HepG2 (cell line): ENCODE measurements around the gene SCP2.

Experiments
- ESRRA ChIP-seq: sonication (generic); formaldehyde crosslinking; IDR thresholded peaks from 2 replicates; pipeline ENCODE4 v1.5.1; 2020; ENCODE audit warnings: mild to moderate bottlenecking, low read depth, missing genetic modification reagents
- FOSL2 ChIP-seq: sonication (generic); formaldehyde crosslinking; IDR thresholded peaks from 2 replicates; pipeline ENCODE4 v1.4.0; 2020; ENCODE audit warnings: missing genetic modification reagents
- PTBP1 ChIP-seq: fragments of 200-400 bp; formaldehyde crosslinking; IDR thresholded peaks from 2 replicates; pipeline ENCODE4 v1.6.1; 2018; ENCODE audit warnings: low read length, low read depth; ENCODE audit not compliant: poor library complexity, severe bottlenecking
- SMAD3 ChIP-seq: sonication (generic); formaldehyde crosslinking; IDR thresholded peaks from 2 replicates; pipeline ENCODE4 v1.4.0; 2020; ENCODE audit warnings: missing genetic modification reagents

GRCh38 chr1:52887483-52887882 lies 39.6 kb upstream of the SCP2 start:
- TF ChIP-seq FOSL2 (CRISPR knock-in tag) (no peak), SMAD3 (no peak), ESRRA (CRISPR knock-in tag) (no peak), PTBP1 (no peak)
